Stimulated activated naive CD8-positive, alpha-beta T cell treated with anti-CD3 and anti-CD28 coated beads, Interleukin-15, amount 100 ng/mL, for 72 hours (primary cell): Measurements from ENCODE around the gene CD33.
"Not testable (repeated sequence)": the region's sequence is repeated elsewhere in the genome, so short reads cannot be mapped to it uniquely, and the experiment has no call there.

Source experiments
- ATAC-seq: fragments of 150-1000 bp; cut with Tn5 transposase; 2 replicates; pipeline ENCODE4 v1.10.0; 2021; ENCODE audit warnings: mild to moderate bottlenecking, moderate library complexity
- DNase-seq, 2 donors: peaks; one replicate each; pipeline ENCODE4 v3.0.0; 2021 to 2022
- H3K27ac Mint-ChIP-seq, 2 donors: one replicate each; pipeline ENCODE4 v1.8.0; 2022; ENCODE audit warnings: mild to moderate bottlenecking in 2 of 2, mixed read lengths in 2 of 2, moderate library complexity in 2 of 2
- H3K27me3 Mint-ChIP-seq: one replicate; pipeline ENCODE4 v1.8.0; 2022; ENCODE audit warnings: mixed read lengths
- H3K4me1 Mint-ChIP-seq: one replicate; pipeline ENCODE4 v1.8.0; 2022; ENCODE audit warnings: mild to moderate bottlenecking, mixed read lengths
- H3K4me3 Mint-ChIP-seq, 2 donors: one replicate each; pipeline ENCODE4 v1.8.0; 2022; ENCODE audit warnings: mild to moderate bottlenecking in 2 of 2, mixed read lengths in 2 of 2, moderate library complexity in 1 of 2
- H3K9me3 Mint-ChIP-seq, 2 donors: one replicate each; pipeline ENCODE4 v1.8.0; 2022; ENCODE audit warnings: mixed read lengths in 2 of 2

CD33 gene

GRCh38 chr19:51198641-51199040, 26.2 kb upstream of the CD33 start:
- no peak overlapping the region for H3K4me3 Mint-ChIP-seq
- no peak overlapping the region for H3K27ac Mint-ChIP-seq
- H3K9me3 Mint-ChIP-seq = no peaks in the 10 kb centered on the region
- H3K27me3 Mint-ChIP-seq = peaks cover 34% of the 10 kb centered on the region
- ATAC-seq = no peak
- peaks cover 8% of the 10 kb centered on the region for H3K4me1 Mint-ChIP-seq
- no peak for DNase-seq

GRCh38 chr19:51200071-51200666, 24.7 kb upstream of the CD33 start:
- peaks cover 33% of the 10 kb centered on the region for H3K27me3 Mint-ChIP-seq
- H3K4me1 Mint-ChIP-seq = peaks cover 2% of the 10 kb centered on the region
- DNase-seq (no peak), ATAC-seq (no peak)
- H3K4me3 Mint-ChIP-seq = no peak overlapping the region
- H3K9me3 Mint-ChIP-seq = no peaks in the 10 kb centered on the region
- H3K27ac Mint-ChIP-seq = no peak overlapping the region

GRCh38 chr19:51201712-51202111, 23.2 kb upstream of the CD33 start:
- Mint-ChIP-seq H3K27me3 (peaks cover 37% of the 10 kb centered on the region), H3K4me3 (no peak overlapping the region), H3K27ac (no peak overlapping the region), H3K9me3 (no peaks in the 10 kb centered on the region), H3K4me1 (no peaks in the 10 kb centered on the region)
- DNase-seq = no peak
- no peak for ATAC-seq

- no peak for DNase-seq
- Mint-ChIP-seq H3K27ac (peak overlapping the region in 1 of 2 donors; percentile 66), H3K4me1 (peaks cover 6% of the 10 kb centered on the region), H3K4me3 (no peak overlapping the region), H3K9me3 (no peaks in the 10 kb centered on the region), H3K27me3 (peaks cover 44% of the 10 kb centered on the region)
- no peak for ATAC-seq
Observed at GRCh38 chr19:51203916-51204315, 21.0 kb upstream of the CD33 start.

- Mint-ChIP-seq H3K27me3 (peaks cover 46% of the 10 kb centered on the region), H3K27ac (peak overlapping the region in 1 of 2 donors; percentile 66), H3K4me1 (peaks cover 6% of the 10 kb centered on the region), H3K4me3 (no peak overlapping the region), H3K9me3 (no peaks in the 10 kb centered on the region)
- ATAC-seq (no peak), DNase-seq (no peak)
Observed at GRCh38 chr19:51204321-51204720, 20.6 kb upstream of the CD33 start.

- DNase-seq (no peak), ATAC-seq (no peak)
Observed at GRCh38 chr19:51207747-51208146, 17.1 kb upstream of the CD33 start.

GRCh38 chr19:51210191-51210784, 14.6 kb upstream of the CD33 start:
- DNase-seq (no peak), ATAC-seq (no peak)
- peaks cover 37% of the 10 kb centered on the region for H3K27me3 Mint-ChIP-seq
- no peak overlapping the region for H3K27ac Mint-ChIP-seq
- H3K4me1 Mint-ChIP-seq = peaks cover 12% of the 10 kb centered on the region
- no peaks in the 10 kb centered on the region for H3K9me3 Mint-ChIP-seq
- no peak overlapping the region for H3K4me3 Mint-ChIP-seq

More at GRCh38 chr19:51207747-51208146, 17.1 kb upstream of the CD33 start:
- peaks cover 12% of the 10 kb centered on the region for H3K4me1 Mint-ChIP-seq
- H3K9me3 Mint-ChIP-seq = no peaks in the 10 kb centered on the region
- no peak overlapping the region for H3K4me3 Mint-ChIP-seq
- H3K27ac Mint-ChIP-seq = no peak overlapping the region
- H3K27me3 Mint-ChIP-seq = peaks cover 40% of the 10 kb centered on the region

- DNase-seq, ATAC-seq, H3K27ac Mint-ChIP-seq, H3K9me3 Mint-ChIP-seq, H3K4me3 Mint-ChIP-seq: not testable (repeated sequence)
- H3K4me1 Mint-ChIP-seq = peaks cover 12% of the 10 kb centered on the region
- peaks cover 32% of the 10 kb centered on the region for H3K27me3 Mint-ChIP-seq
Observed at GRCh38 chr19:51210874-51211361, 14.0 kb upstream of the CD33 start.

- peaks cover 34% of the 10 kb centered on the region for H3K27me3 Mint-ChIP-seq
- H3K4me1 Mint-ChIP-seq = peaks cover 12% of the 10 kb centered on the region
- ATAC-seq = no peak
Observed at GRCh38 chr19:51211833-51212232, 13.0 kb upstream of the CD33 start.

GRCh38 chr19:51219307-51219706, 5.6 kb upstream of the CD33 start:
- H3K4me1 Mint-ChIP-seq = peaks cover 7% of the 10 kb centered on the region
- H3K27me3 Mint-ChIP-seq = peaks cover 44% of the 10 kb centered on the region
- no peak for ATAC-seq
- no peak for DNase-seq
- no peak overlapping the region for H3K27ac Mint-ChIP-seq
- H3K4me3 Mint-ChIP-seq = no peak overlapping the region
- H3K9me3 Mint-ChIP-seq = no peaks in the 10 kb centered on the region

More at GRCh38 chr19:51211833-51212232, 13.0 kb upstream of the CD33 start:
- Mint-ChIP-seq H3K9me3 (no peaks in the 10 kb centered on the region), H3K4me3 (no peak overlapping the region), H3K27ac (no peak overlapping the region)
- no peak for DNase-seq

GRCh38 chr19:51219971-51220370, 4.9 kb upstream of the CD33 start:
- H3K4me1 Mint-ChIP-seq = peaks cover 9% of the 10 kb centered on the region
- no peak for ATAC-seq
- H3K27ac Mint-ChIP-seq = no peak overlapping the region
- no peak overlapping the region for H3K4me3 Mint-ChIP-seq
- peaks cover 51% of the 10 kb centered on the region for H3K27me3 Mint-ChIP-seq
- no peaks in the 10 kb centered on the region for H3K9me3 Mint-ChIP-seq
- DNase-seq = no peak

- H3K27me3 Mint-ChIP-seq = peaks cover 61% of the 10 kb centered on the region
- DNase-seq = no peak
- H3K4me3 Mint-ChIP-seq = no peak overlapping the region
- H3K4me1 Mint-ChIP-seq = peaks cover 16% of the 10 kb centered on the region
- H3K27ac Mint-ChIP-seq = no peak overlapping the region
- no peaks in the 10 kb centered on the region for H3K9me3 Mint-ChIP-seq
- ATAC-seq = no peak
Observed at GRCh38 chr19:51220996-51221395, 3.9 kb upstream of the CD33 start.

- Mint-ChIP-seq H3K27me3 (peaks cover 85% of the 10 kb centered on the region), H3K9me3 (no peaks in the 10 kb centered on the region), H3K4me1 (peaks cover 17% of the 10 kb centered on the region), H3K4me3 (no peak overlapping the region), H3K27ac (no peak overlapping the region)
- ATAC-seq = no peak
- DNase-seq = no peak
Observed at GRCh38 chr19:51224163-51224641, 678 bp upstream of the CD33 start.

GRCh38 chr19:51226067-51226466, 1.2 kb downstream of the CD33 start:
- H3K27me3 Mint-ChIP-seq = peaks cover 87% of the 10 kb centered on the region
- DNase-seq = no peak
- no peaks in the 10 kb centered on the region for H3K9me3 Mint-ChIP-seq
- H3K27ac Mint-ChIP-seq = no peak overlapping the region
- peaks cover 10% of the 10 kb centered on the region for H3K4me1 Mint-ChIP-seq
- no peak for ATAC-seq
- no peak overlapping the region for H3K4me3 Mint-ChIP-seq

GRCh38 chr19:51227326-51227725, 2.4 kb downstream of the CD33 start:
- Mint-ChIP-seq H3K4me3 (no peak overlapping the region), H3K4me1 (peaks cover 10% of the 10 kb centered on the region), H3K9me3 (no peaks in the 10 kb centered on the region), H3K27me3 (peaks cover 92% of the 10 kb centered on the region), H3K27ac (no peak overlapping the region)
- ATAC-seq = no peak
- no peak for DNase-seq

GRCh38 chr19:51227966-51228365, 3.1 kb downstream of the CD33 start:
- Mint-ChIP-seq H3K27me3 (peaks cover 92% of the 10 kb centered on the region), H3K4me3 (no peak overlapping the region), H3K27ac (no peak overlapping the region), H3K9me3 (no peaks in the 10 kb centered on the region), H3K4me1 (peaks cover 10% of the 10 kb centered on the region)
- ATAC-seq = no peak
- DNase-seq = no peak
